H9 (cell line): ENCODE measurements around the gene ASAP3. TPM values are rescaled to one million over a fixed set of nuclear protein-coding genes. Genes with fewer than 3 reads are reported as not detected.

ENCODE experiments used
- DNase-seq: peaks from one replicate; pipeline ENCODE4 v3.0.0-alpha.2; 2017
- H2AFZ ChIP-seq: one replicate; pipeline ENCODE4 v1.6.1; 2013; ENCODE audit warnings: mild to moderate bottlenecking, low read length, control low read depth, moderate library complexity
- H2AK5ac ChIP-seq: 2 replicates; pipeline ENCODE4 v1.6.1; 2013; ENCODE audit warnings: low read length, control low read depth, mixed read lengths; ENCODE audit not compliant: insufficient read length
- H2BK120ac ChIP-seq: one replicate; pipeline ENCODE4 v1.6.1; 2013; ENCODE audit warnings: low read depth, mild to moderate bottlenecking, low read length, control low read depth, inconsistent platforms; ENCODE audit not compliant: poor library complexity, severe bottlenecking
- H2BK12ac ChIP-seq: 2 replicates; pipeline ENCODE4 v1.6.1; 2013; ENCODE audit warnings: low read length, control low read depth, mixed read lengths, low read depth; ENCODE audit not compliant: insufficient read length
- H2BK15ac ChIP-seq: 2 replicates; pipeline ENCODE4 v1.6.1; 2013; ENCODE audit warnings: low read depth, low read length, control low read depth
- H2BK20ac ChIP-seq: one replicate; pipeline ENCODE4 v1.6.1; 2013; ENCODE audit warnings: low read depth, mild to moderate bottlenecking, low read length, control low read depth, inconsistent platforms; ENCODE audit not compliant: poor library complexity, severe bottlenecking
- H2BK5ac ChIP-seq: 2 replicates; pipeline ENCODE4 v1.6.1; 2013; ENCODE audit warnings: low read length, control low read depth, mixed read lengths; ENCODE audit not compliant: insufficient read length
- H3K14ac ChIP-seq: 2 replicates; pipeline ENCODE4 v1.6.1; 2013; ENCODE audit warnings: low read length, control low read depth; ENCODE audit not compliant: insufficient read depth
- H3K18ac ChIP-seq: 2 replicates; pipeline ENCODE4 v1.6.1; 2013; ENCODE audit warnings: low read depth, mild to moderate bottlenecking, mixed read lengths, low read length, control low read depth; ENCODE audit not compliant: insufficient read length
- H3K23ac ChIP-seq: 2 replicates; pipeline ENCODE4 v1.6.1; 2013; ENCODE audit warnings: low read length, control low read depth, mixed read lengths, low read depth; ENCODE audit not compliant: insufficient read length
- H3K23me2 ChIP-seq: 2 replicates; pipeline ENCODE4 v1.6.1; 2013; ENCODE audit warnings: low read depth, mild to moderate bottlenecking, mixed read lengths, low read length, control low read depth; ENCODE audit not compliant: insufficient read length, poor library complexity, severe bottlenecking
- H3K27ac ChIP-seq: 2 replicates; pipeline ENCODE4 v1.5.1; 2013; ENCODE audit warnings: low read length, control low read depth, mixed read lengths, low read depth; ENCODE audit not compliant: insufficient read length
- H3K27me3 ChIP-seq: 2 replicates; pipeline ENCODE4 v1.6.1; 2013; ENCODE audit warnings: low read length, control low read depth, inconsistent platforms; ENCODE audit not compliant: insufficient read depth
- H3K4ac ChIP-seq: 2 replicates; pipeline ENCODE4 v1.6.1; 2013; ENCODE audit warnings: low read depth, mild to moderate bottlenecking, control low read depth, inconsistent platforms, low read length, moderate library complexity
- H3K4me1 ChIP-seq: 2 replicates; pipeline ENCODE4 v1.6.1; 2013; ENCODE audit warnings: low read length, control low read depth, inconsistent platforms; ENCODE audit not compliant: insufficient read depth
- H3K4me2 ChIP-seq: 2 replicates; pipeline ENCODE4 v1.6.1; 2013; ENCODE audit warnings: low read length, control low read depth, mixed read lengths; ENCODE audit not compliant: insufficient read length, insufficient read depth
- H3K56ac ChIP-seq: 2 replicates; pipeline ENCODE4 v1.6.1; 2013; ENCODE audit warnings: low read depth, mild to moderate bottlenecking, mixed read lengths, low read length, control low read depth; ENCODE audit not compliant: insufficient read length
- H3K79me1 ChIP-seq: 2 replicates; pipeline ENCODE4 v1.6.1; 2013; ENCODE audit warnings: low read depth, mild to moderate bottlenecking, moderate library complexity, low read length, control low read depth, inconsistent platforms; ENCODE audit not compliant: insufficient read depth, poor library complexity, severe bottlenecking
- H3K79me2 ChIP-seq: 2 replicates; pipeline ENCODE4 v1.6.1; 2013; ENCODE audit warnings: low read length, control low read depth, inconsistent platforms; ENCODE audit not compliant: insufficient read depth
- H3K9ac ChIP-seq: 2 replicates; pipeline ENCODE4 v1.6.1; 2013; ENCODE audit warnings: low read length, control low read depth, mixed read lengths; ENCODE audit not compliant: insufficient read length; ENCODE audit errors: extremely low read depth
- H3K9me3 ChIP-seq: one replicate; pipeline ENCODE4 v1.6.1; 2013; ENCODE audit warnings: low read depth, low read length, inconsistent platforms; ENCODE audit not compliant: control insufficient read depth
- H3T11ph ChIP-seq: one replicate; pipeline ENCODE4 v1.6.1; 2013; ENCODE audit warnings: mild to moderate bottlenecking, low read length, control low read depth, inconsistent platforms
- H4K20me1 ChIP-seq: one replicate; pipeline ENCODE4 v1.6.1; 2013; ENCODE audit not compliant: control insufficient read depth, insufficient read length, insufficient read depth
- H4K5ac ChIP-seq: 2 replicates; pipeline ENCODE4 v1.6.1; 2013; ENCODE audit warnings: low read depth, mild to moderate bottlenecking, mixed read lengths, low read length, control low read depth; ENCODE audit not compliant: insufficient read length
- H4K8ac ChIP-seq: replicated peaks from 2 replicates; pipeline ENCODE4 v1.6.1; 2013; ENCODE audit warnings: low read length, control low read depth, mixed read lengths, low read depth; ENCODE audit not compliant: insufficient read length
- H4K91ac ChIP-seq: 2 replicates; pipeline ENCODE4 v1.6.1; 2013; ENCODE audit warnings: low read depth, mild to moderate bottlenecking, moderate library complexity, mixed read lengths, low read length, control low read depth; ENCODE audit not compliant: insufficient read length
- H3K27ac Mint-ChIP-seq, 3 experiments: 2 replicates in 2 of 3; 3 replicates in 1 of 3; pipeline ENCODE4 v1.8.0; 2020 to 2021; ENCODE audit warnings: mixed read lengths in 3 of 3, mild to moderate bottlenecking in 1 of 3, moderate library complexity in 1 of 3
- H3K27me3 Mint-ChIP-seq: 2 replicates; pipeline ENCODE4 v1.8.0; 2021; ENCODE audit warnings: low read depth, mild to moderate bottlenecking, moderate library complexity, mixed read lengths
- H3K36me3 Mint-ChIP-seq, 3 experiments: 2 replicates in 2 of 3; 3 replicates in 1 of 3; pipeline ENCODE4 v1.8.0; 2020 to 2021; ENCODE audit warnings: low read depth in 3 of 3, mixed read lengths in 3 of 3; ENCODE audit not compliant: insufficient read depth in 1 of 3
- H3K4me1 Mint-ChIP-seq, 2 experiments: 2 replicates each; pipeline ENCODE4 v1.8.0; 2020; ENCODE audit warnings: mixed read lengths in 2 of 2
- H3K4me3 Mint-ChIP-seq, 2 experiments: 2 replicates in 1 of 2; 3 replicates in 1 of 2; pipeline ENCODE4 v1.8.0; 2020 to 2021; ENCODE audit warnings: mild to moderate bottlenecking in 2 of 2, mixed read lengths in 2 of 2, moderate library complexity in 1 of 2
- H3K9me3 Mint-ChIP-seq, 2 experiments: 2 replicates in 1 of 2; 3 replicates in 1 of 2; pipeline ENCODE4 v1.8.0; 2020; ENCODE audit warnings: mild to moderate bottlenecking in 2 of 2, mixed read lengths in 2 of 2, moderate library complexity in 1 of 2
- CTCF ChIP-seq: fragments of 200-600 bp; sonication (generic); conservative IDR thresholded peaks from 3 replicates; pipeline ENCODE4 v1.8.0; 2021; ENCODE audit warnings: antibody characterized with exemption, mild to moderate bottlenecking
- whole genome bisulfite sequencing: extraction: QIAGEN DNeasy Blood & Tissue Kit; methylation state at CpG from one replicate; pipeline ENCODE4 v1.1.7; 2013; ENCODE audit warnings: missing lambda C conversion rate, low lambda C conversion rate, mixed read lengths; ENCODE audit not compliant: insufficient read length; ENCODE audit errors: extremely low coverage; 5-methylcytosine and 5-hydroxymethylcytosine counted together
- total RNA-seq: library from RNA; stranded (reverse); gene quantifications from 2 replicates; pipeline ENCODE4 v1.2.1, GENCODE V29; 2021

Gene ASAP3
- total RNA-seq, 1 experiment from 2014 or later = 26.7 TPM

DNA sequence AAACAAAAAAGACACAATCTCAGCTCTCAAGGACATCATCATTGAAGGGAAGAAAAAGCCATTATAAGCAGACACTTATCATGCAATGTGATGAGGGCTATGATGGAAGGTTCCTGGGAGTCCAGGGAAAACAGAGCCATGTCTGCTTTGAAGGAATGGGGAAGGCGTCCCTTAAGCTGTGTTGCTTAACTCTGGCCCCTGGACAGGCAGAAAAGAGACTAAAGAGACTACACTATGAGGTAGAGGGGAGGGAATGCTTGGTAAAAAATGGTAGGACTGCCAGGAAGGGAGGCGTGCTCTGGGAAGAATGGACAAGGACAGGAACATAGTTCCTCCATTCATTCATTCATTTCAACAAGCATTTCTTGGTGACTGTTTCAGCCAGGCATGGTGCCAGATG, 21.2 kb downstream of the ASAP3 start:
- no peak for DNase-seq
- TF ChIP-seq CTCF = no peak
- no peaks in the 10 kb centered on the region for H3K23me2 ChIP-seq
- Mint-ChIP-seq H3K27ac (no peak overlapping the region), H3K4me3 (no peak overlapping the region), H3K4me1 (peaks cover 6% of the 10 kb centered on the region in 2 experiments; a peak in 3 of 4 replicates), H3K27me3 (no peaks in the 10 kb centered on the region), H3K36me3 (peaks cover 0 to 2% (median 0%) of the 10 kb centered on the region in 3 experiments; a peak in 1 of 7 replicates), H3K9me3 (no peaks in the 10 kb centered on the region)
- no peak overlapping the region for H2BK20ac ChIP-seq
- H3K23ac ChIP-seq = no peak overlapping the region
- H2BK12ac ChIP-seq = no peak overlapping the region
- no peak overlapping the region for H3K9ac ChIP-seq
- no peak overlapping the region for H3K27ac ChIP-seq
- no peaks in the 10 kb centered on the region; the same call in 1 of the 2 replicates for H3K4me1 ChIP-seq
- no peaks in the 10 kb centered on the region for H3K9me3 ChIP-seq
- no peaks in the 10 kb centered on the region for H4K20me1 ChIP-seq
- no peak overlapping the region for H2BK15ac ChIP-seq
- no peak overlapping the region for H2BK5ac ChIP-seq
- WGBS = no CpG with 5 or more reads among the region's 2 CpGs
- no peak overlapping the region for H3K4me2 ChIP-seq
- H3K27me3 ChIP-seq = no peaks in the 10 kb centered on the region
- no peak overlapping the region for H2AK5ac ChIP-seq
- no peak overlapping the region for H3K14ac ChIP-seq
- H3K4ac ChIP-seq = no peak overlapping the region
- H2BK120ac ChIP-seq = no peak overlapping the region
- H3K18ac ChIP-seq = no peak overlapping the region
- H3K56ac ChIP-seq = no peak overlapping the region
- H3K79me1 ChIP-seq = no peaks in the 10 kb centered on the region
- no peak overlapping the region for H4K91ac ChIP-seq
- no peak overlapping the region for H4K8ac ChIP-seq
- H4K5ac ChIP-seq = no peak overlapping the region
- no peak overlapping the region for H2AFZ ChIP-seq
- H3T11ph ChIP-seq = no peak overlapping the region
- no peaks in the 10 kb centered on the region; the same call in 1 of the 2 replicates for H3K79me2 ChIP-seq
